GM19043 (cell line): ENCODE results near the gene KCNK5.

ENCODE experiments used
- ATAC-seq: cut with Tn5 transposase; IDR thresholded peaks from one replicate; pipeline ENCODE4 v1.9.1; 2021; ENCODE audit warnings: low read depth; ENCODE audit not compliant: unreplicated experiment

KCNK5 gene

GRCh38 chr6:39199976-39200375 is 29.3 kb downstream of the KCNK5 start:
- no peak for ATAC-seq

- no peak for ATAC-seq
These were observed 29.9 kb downstream of the KCNK5 start for GRCh38 chr6:39199231-39199940.

- ATAC-seq, result no peak
These were observed 30.7 kb downstream of the KCNK5 start for GRCh38 chr6:39198528-39198927.

GRCh38 chr6:39197922-39198500 is 31.3 kb downstream of the KCNK5 start:
- no peak for ATAC-seq

GRCh38 chr6:39197521-39197920 is 31.8 kb downstream of the KCNK5 start:
- no peak for ATAC-seq

GRCh38 chr6:39196673-39197091 is 32.6 kb downstream of the KCNK5 start:
- no peak for ATAC-seq

GRCh38 chr6:39195792-39196385 is 33.4 kb downstream of the KCNK5 start:
- no peak for ATAC-seq

- no peak for ATAC-seq
These were observed 34.8 kb downstream of the KCNK5 start for GRCh38 chr6:39194466-39194865.

- no peak for ATAC-seq
These were observed 36.0 kb downstream of the KCNK5 start for GRCh38 chr6:39193201-39193791.

- ATAC-seq, result no peak
These were observed 36.5 kb downstream of the KCNK5 start for GRCh38 chr6:39192736-39193135.

- no peak for ATAC-seq
These were observed 37.9 kb downstream of the KCNK5 start for GRCh38 chr6:39191236-39191930.

GRCh38 chr6:39190545-39191235 is 38.6 kb downstream of the KCNK5 start:
- no peak for ATAC-seq

- ATAC-seq, result no peak
These were observed 39.2 kb downstream of the KCNK5 start for GRCh38 chr6:39189915-39190544.

GRCh38 chr6:39189131-39189530 is 40.1 kb downstream of the KCNK5 start:
- no peak for ATAC-seq

GRCh38 chr6:39188571-39188970 is 40.7 kb downstream of the KCNK5 start:
- ATAC-seq, result no peak

GRCh38 chr6:39188098-39188450 is 41.2 kb downstream of the KCNK5 start:
- no peak for ATAC-seq

- no peak for ATAC-seq
These were observed 44.2 kb downstream of the KCNK5 start for GRCh38 chr6:39184906-39185580.

- ATAC-seq, result no peak
These were observed 46.7 kb downstream of the KCNK5 start for GRCh38 chr6:39182604-39183003.

- ATAC-seq, result no peak
These were observed 47.4 kb downstream of the KCNK5 start for GRCh38 chr6:39181826-39182225.

GRCh38 chr6:39181333-39181732 is 47.9 kb downstream of the KCNK5 start:
- ATAC-seq, result no peak
